CD4-positive, alpha-beta T cell treated with Interleukin-2 at 100 ng/mL for 4 hours (primary cell): Measurements from ENCODE around the gene DHX9.

Experiments used
- DNase-seq: peaks from one replicate; pipeline ENCODE4 v3.0.0-alpha.2; 2020; ENCODE audit warnings: low spot score

The DHX9 gene

DNA sequence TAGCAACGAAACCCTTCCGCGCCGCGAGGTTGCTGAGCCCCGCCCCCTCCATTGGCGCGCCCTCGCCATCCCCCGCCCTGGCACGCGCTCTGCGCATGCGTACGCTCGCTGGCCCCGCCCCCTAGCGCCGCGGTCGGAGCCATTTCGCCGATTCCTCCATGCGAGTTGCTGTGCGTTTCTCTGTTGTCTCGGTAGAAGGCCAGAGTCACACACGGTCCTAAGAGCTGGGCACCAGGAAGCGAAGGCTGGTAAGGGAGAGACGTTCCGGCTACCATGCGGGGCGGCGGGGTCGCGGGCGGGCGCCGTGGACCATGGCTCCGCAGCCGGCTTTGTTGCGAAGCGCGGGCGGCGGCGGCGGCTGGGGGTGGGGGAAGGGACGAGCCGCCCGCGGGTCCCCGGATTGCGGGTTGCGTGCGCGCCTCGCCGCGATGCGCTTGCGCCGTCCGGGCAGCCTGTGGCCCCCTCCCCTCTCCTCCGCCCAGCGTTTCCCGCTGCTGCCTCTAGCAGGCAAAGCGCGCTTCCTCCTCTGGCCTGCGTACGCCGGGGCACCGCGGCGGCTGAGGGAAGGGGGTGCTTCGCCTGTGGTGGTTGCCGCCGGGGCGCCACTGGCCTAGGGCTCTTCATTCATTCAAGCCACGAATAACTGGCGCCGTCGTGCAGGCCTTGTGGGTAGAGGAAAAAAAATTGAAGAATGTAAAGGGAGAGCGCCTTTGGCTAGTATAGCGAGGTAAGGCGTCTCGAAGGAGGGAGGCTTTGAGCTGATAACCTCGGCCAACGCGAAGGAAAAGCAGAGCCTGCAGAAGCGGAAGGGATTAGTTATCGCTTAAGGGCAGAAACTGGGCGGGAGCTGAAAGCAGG is at the start of gene DHX9:
Gene DHX9 (plus strand): TSS at position 139 of the 858 bp plus-strand sequence. CDS start 3,220 bp downstream, outside the sequence.
- DNase-seq, result peak; percentile 95

DNA sequence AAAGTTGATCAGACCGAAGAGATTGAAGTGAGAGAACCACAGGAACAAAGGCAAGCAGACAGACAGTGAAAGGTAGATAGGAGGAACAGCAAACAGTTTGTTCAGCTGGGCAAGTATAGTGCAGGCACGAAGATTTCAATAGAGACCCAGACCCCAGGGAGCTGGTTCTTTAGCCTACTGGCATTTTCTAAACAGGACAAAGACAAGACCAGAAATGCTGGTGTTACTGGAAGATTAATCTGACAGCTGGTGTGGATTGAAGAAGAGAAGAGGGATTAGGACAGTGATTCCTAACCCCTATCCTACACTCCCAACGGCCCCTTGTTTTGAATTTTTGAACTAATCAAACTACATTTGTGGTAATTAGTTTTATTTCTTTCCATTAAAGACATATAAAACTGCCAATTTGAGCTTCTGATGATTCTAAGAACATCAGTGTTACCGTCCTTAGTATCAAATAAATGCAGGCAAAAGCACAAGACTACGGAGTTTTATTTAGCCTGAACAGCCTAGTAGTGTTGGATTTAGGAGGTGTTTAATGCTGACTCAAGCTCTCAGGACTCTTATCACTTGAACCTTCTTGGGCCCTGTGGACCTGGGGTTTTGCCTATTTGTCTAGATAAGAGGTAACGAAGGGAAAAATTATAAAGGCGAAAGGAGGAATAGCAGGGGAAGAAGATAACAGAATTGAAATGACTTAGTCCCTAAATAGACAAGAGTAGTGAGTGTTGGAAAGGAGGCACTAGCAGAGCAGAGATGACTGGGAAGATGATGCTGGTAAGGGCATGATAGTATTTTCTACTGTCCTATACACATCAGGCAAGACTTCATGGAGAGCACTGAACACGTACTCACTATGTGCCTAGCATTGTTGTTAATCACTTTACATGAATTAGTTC is 47.6 kb upstream of the DHX9 start:
- no peak for DNase-seq

GRCh38 chr1:182794091-182794490 is 45.1 kb upstream of the DHX9 start:
- DNase-seq, result no peak

DNA sequence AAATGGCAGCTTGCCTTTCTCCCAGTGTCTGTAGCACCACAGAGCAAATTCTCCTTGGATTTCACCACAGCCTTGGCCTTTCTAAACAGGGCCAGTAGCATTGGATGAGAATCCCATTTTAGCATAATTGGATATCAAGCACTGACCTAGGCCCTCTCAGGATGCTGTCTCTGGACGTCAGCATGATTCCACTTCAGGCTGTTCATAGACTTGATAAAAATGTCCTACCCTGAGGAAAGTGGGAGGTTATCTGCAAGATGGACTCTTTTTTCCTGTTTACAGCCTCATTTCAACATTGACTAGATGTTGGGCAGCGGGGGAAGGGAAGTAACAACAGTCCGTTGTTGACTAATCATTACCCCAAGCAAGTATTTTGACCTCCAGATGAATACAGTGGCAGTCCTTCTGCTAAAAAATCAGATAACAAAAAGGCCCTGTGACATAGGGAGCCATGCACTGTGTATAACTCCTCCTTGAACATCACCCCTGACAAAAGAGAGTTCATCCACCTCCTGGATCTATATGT is 44.4 kb upstream of the DHX9 start:
- DNase-seq, result no peak

DNA sequence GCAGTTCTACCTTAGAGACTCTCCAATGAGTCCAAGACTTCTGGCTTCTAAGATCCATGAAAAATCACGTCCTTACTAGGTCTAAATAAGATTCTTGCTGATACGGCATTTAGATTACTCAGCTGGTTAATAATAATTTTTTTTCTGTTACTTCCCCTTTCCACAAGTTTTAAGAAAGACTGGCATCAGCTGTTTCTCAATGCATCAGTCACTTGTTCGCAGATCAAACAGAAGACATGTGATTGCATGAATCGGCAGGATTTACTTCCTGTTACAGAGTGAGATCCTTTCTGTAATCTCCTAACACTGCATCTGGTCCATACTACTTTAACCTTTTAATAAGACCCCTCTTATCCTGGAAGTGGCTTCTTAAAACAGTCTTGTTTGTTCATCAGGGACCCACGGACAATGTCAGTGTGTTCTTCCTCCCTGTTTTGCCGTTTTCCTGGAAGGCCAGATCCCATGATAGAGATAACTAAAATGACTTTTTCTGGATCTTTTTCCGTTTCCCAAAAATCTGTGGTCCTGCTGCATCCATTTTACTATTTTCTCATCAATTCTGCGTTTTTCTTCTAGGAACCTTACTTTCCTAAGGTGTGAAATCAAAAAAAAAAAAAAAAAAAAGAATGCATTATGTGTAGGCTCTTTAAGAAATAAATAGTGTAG is 43.5 kb upstream of the DHX9 start:
- DNase-seq, result no peak

GRCh38 chr1:182802006-182802803 is 36.9 kb upstream of the DHX9 start:
- no peak for DNase-seq

- no peak for DNase-seq
Observed at GRCh38 chr1:182803846-182804245, 35.3 kb upstream of the DHX9 start.

GRCh38 chr1:182806015-182806678 is 33.0 kb upstream of the DHX9 start:
- DNase-seq, result no peak

- DNase-seq, result no peak
Observed at GRCh38 chr1:182807907-182808306, 31.2 kb upstream of the DHX9 start.

DNA sequence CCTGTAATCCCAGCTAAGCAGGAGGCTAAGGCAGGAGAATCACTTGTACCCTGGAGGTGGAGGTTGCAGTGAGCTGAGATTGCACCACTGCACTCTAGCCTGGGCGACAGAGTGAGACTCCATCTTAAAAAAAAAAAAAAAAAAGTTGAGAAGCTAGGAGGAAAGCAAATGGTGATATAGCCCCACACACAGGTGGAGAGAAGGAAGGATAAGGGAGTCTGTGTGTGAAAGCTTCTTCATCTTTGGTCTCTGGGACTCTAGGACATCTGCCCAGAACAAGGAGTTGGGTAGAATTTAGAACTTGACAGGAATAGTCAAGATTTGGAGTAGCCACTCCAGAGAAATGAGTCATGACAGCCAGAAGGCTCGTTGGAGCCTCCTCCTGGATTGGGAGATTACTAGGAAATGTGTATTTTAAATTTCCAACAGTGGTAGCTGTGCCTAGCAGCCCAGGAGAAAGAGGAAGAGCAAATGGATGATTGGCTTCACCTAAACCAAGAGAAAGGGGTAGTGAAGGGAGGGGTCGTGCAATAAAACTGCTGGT is 29.7 kb upstream of the DHX9 start:
- no peak for DNase-seq

DNA sequence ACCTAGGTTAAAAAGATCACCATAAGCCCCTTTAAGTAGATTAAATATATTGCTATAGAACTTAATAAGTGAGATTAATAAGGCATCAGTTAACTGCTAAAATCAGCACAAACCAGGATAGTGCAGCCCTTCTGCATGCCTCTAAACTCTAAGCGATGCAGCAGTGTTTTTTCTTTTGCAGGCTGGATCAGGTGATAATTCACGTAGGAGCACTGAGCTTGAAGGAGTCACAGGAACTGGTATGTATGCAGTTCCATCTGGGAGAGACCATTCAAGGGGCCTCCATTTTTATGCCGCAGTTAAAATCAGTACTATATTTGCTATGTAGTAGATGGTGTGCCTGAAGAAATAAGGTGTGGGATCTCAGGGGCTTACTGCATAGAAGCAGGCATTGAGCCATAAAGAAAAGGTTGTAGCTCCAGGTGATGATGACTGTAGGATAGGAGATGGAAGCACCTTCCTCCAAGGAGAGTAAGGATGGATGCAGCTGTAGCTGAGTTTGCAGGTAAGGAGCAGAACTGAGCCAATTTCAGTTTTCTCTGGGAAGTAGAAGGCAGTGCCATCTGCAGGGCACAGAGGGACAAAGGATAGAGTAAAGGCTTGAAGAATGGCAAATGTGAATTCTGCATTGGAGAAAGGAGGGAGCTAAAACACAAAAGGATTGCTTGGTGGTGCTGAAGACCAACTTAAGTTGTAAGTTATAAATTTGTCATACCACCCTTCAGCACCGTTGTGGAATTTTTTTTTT is 27.0 kb upstream of the DHX9 start:
- DNase-seq, result no peak

DNA sequence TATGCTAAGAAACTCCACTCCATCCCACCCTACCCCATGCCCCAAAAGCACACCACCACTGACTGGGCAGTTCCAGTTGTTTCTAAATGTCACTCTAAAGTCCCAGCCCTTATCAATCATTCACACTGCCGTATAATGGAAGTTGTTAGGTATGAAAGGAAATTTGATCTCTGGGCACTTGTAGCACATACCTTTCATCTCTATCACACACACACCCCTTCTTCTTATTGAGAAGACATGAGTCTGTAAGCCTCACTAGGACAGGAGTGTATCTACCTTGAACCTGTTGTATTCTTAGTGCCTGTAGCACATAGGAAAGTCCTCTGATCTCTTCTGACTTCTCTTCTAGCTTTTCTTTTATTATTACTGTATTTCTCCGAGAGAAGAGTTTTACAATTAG is 22.3 kb upstream of the DHX9 start:
- DNase-seq, result no peak

- DNase-seq, result no peak
Observed at GRCh38 chr1:182817802-182818201, 21.3 kb upstream of the DHX9 start.

DNA sequence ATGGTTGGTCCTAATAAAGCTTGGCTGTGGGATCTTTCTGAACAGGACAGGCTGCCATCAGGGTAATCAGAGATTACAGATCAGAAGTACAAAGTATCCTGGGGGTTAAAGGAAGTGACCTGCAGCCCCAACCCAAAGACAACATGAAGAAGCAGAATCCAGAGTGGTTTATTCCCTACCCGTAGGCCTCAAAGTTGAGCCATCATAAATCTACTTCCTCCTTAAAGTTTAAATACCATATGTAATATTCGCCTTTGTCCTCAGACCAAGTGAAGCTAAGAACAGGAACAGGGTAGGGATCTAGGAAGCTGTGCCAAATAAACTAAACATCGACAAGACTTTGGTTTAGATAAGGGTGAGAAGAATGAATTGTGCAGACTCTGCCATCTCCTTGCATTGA is 15.9 kb upstream of the DHX9 start:
- DNase-seq, result no peak

DNA sequence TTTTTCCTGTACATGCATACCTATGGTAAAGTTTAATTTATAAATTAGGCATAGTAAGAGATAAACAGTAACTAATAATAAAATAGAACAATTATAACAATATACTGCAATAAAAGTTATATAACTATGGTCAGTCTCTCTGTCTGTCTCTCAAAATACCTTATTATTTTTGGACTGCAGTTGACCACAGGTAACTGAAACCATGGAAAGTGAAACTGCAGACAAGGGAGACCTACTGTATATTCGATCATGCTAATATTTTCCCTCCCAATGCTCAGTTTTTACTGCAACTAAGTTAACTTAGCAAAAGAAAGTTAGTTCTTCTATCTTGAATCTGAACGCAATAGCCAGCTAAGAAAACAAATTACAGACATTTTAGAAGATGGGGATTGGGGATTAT is 12.3 kb upstream of the DHX9 start:
- no peak for DNase-seq

GRCh38 chr1:182829285-182829932 is 9.7 kb upstream of the DHX9 start:
- DNase-seq, result no peak

DNA sequence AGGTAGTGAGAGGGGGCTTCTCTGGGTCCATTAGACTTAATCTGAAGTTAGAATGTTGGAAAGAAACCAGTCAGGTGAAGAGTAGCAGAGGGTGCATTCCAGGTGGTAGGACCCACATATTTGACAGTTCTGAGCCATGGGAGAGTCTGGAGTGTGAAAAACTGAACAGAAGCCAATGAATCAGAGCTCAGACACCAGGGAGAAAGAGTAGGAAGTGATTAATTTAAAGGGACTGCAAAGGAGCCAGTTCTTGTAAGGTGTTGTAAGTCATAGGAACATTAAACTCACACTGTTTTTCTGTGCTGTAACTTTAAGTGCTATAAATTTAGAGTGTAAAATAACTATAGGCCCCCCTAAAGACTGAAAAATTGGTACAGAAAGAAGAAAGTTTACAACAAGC is 5.9 kb upstream of the DHX9 start:
- no peak for DNase-seq

DNA sequence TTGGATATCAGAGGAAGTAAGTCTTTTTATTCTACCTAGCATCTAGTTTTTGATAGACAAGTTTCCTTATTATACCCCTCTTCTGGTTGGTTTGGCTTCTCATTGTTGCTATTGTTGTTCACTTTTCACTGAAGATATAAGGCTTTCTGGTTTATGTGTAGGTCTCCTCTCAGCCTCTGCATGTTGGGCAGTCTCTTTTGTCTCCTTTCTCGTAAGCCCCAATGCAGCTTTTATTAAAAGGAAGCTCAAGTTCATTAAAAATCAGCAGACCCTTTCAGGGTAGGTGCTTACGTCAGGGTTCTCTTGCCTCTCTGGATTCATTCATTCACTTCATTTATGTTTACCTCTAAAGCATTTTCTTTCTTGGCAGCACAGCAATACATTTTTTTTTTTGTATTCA is 4.8 kb upstream of the DHX9 start:
- DNase-seq, result no peak

DNA sequence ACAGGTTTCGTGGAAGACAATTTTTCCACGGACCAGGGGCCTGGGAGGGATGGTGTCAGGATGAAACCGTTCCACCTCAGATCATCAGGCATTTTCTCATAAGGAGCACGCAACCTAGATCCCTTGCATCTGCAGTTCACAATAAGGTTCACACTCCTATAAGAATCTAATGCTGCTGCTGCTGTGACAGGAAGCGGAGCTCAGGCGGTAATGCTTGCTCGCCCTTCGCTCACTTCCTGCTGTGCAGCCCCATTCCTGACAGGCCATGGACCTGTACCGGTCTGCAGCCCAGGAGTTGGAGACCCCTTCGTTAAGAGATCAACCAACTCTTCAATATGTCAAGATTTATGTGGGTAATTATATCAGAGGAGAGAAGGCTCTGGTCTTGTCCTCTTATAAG is 3.3 kb upstream of the DHX9 start:
- no peak for DNase-seq
